Measurements from ENCODE around the gene CYB5RL.
"Not testable (repeated sequence)": the region's sequence is repeated elsewhere in the genome, so short reads cannot be mapped to it uniquely, and the experiment has no call there.

Gene CYB5RL

DNA sequence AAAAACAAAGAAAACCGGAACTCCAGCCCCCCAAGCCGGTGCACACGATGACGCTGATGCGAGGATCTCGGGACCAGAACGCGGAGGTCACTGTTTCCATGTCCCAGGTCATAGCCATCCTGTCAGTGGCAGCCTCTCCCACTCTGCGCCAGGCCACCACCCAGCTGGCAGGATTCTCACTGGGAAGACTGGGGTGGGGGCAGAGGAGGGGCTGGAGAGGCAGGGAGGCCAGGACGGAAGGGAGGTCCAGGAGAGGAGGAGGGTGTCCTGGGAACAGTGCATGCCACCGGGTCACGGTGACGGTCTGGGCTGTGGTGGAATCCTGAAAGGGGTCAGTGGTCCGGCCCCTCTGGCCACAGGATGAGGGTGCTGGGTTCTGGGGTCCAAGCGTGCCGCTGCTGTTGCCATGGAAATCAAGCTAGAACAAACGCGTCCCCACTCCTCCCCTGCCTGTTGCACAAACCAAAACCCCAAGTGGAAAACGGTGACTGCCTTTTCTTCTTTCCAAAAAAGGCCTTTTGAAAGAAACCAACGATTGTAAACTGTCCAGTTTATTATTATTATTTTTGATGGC lies 26.2 kb upstream of the CYB5RL start:
- no peak for DNase-seq (ENCODE audit: low spot score)

DNA sequence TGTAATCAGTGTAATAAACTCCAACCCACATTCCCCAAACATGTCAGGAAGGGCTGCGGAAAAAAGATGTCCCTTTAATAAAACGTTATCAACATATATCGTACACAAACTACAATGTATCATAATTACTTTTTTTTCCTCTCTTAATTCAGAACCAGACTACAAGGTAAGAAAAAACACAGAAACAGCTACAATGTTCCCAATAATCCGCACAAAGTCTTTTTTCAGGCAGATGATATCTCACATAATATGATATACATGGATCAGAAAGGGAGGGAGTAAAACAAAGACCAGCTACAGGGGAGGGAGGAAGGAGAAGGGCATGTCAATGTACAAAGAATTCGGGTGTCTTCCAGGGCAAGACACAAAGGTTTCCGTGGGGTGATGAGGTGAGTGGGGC lies 25.5 kb upstream of the CYB5RL start:
- no peak for DNase-seq (ENCODE audit: low spot score)

DNA sequence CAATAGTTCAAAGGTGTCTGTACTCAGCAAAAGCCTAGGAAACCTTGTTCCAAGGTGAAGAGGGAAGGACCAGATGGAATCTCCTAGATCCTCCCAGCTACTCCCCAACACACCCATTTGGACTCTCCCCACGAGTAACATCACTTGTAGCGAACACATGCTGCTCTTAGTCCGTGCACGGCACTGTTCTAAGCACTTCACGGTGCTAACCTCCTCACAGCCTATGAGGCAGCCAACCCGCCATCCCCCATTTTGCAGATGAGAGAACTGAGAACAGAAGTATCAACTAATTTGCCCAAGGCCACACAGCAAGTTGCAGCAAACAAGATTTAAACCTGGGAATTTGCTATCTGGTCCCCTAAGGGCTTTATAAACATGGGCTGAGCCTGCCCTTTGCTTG lies 24.4 kb upstream of the CYB5RL start:
- no peak for DNase-seq (ENCODE audit: low spot score)

DNA sequence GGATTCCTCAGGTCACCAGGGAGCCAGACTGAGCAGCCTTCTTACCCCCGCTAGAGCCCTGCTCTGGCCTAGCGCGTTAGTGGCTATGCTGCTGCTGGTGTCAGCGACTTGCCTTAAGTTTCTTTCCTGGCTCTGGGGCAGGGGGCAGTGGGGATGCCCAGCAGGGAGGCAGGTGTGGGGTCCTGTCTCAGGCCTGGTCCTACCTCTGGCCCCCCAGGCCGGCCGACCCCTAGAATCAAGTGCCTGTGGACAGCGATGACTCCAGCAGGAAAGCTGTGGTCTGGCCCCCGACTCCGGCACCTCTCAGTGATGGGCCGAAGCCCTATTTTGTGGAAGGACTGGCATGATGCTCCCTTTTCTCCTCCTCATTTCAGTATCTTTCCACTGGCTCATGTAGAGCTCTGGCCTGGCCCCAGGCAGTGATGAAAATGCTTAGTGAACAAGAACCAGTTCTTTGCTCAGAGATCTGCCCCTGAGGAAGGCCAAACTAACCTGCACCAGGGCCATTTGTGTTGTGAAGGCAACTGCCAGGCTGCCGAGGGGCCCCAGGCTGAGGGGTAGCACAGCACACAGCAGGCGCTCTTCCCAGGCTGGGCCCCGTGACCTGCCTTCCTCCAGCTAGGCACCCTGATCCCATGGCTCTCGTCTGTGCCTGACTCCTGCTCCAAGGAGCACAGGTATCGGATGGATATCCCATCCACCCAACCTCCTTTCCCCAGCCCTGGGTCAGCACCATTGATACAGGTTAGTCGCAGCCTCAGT lies 23.8 kb upstream of the CYB5RL start:
- DNase-seq (ENCODE audit: low spot score) = no peak

DNA sequence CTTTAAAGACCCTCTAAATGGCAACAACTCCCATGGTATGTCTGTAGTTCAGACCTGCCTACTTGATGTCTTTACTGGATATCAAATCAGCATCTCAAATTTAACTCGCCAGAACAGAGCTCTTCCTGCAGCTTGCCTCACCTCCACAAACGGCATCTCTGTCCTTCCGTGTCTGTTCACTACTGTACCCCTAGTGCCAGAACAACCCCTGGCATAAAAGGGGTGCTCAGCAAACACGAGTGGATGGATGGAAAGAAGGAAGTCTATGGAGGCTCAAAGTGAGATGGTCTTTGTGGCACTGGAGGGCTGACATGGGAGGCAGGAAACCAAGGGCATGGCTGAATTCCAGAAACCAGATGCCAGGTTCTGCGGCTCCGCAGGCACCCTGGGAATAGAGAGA lies 22.9 kb upstream of the CYB5RL start:
- no peak for DNase-seq (ENCODE audit: low spot score)

DNA sequence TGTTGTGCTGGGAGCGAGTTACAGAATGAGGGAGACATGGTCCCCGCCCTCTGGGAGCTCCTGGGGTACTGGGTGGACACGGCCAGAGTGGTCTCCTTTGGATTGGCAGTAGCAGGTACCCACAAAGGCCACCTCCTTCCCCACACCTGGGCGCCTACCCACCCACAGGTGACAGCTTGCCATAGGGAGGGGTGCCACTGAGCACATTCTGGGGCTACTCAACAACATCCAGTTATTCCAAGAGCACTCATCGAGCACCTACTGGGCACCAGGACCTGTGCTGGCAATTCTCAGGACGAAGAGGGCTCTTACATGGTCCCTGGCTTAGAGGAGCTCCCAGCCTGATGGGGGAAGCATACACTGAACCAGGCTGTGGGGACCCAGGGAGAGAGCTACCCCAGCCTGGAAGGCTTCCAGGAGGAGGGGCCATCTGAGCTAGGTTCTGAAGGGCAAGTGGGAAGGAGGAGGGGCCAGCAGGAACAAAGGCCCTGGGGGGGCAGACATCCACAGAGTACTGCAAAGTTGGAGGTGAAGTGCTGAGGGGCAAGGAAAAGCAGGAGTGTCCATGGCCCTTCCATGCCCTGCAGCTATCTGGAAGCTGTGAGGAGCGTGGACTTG lies 22.1 kb upstream of the CYB5RL start:
- no peak for DNase-seq (ENCODE audit: low spot score)

DNA sequence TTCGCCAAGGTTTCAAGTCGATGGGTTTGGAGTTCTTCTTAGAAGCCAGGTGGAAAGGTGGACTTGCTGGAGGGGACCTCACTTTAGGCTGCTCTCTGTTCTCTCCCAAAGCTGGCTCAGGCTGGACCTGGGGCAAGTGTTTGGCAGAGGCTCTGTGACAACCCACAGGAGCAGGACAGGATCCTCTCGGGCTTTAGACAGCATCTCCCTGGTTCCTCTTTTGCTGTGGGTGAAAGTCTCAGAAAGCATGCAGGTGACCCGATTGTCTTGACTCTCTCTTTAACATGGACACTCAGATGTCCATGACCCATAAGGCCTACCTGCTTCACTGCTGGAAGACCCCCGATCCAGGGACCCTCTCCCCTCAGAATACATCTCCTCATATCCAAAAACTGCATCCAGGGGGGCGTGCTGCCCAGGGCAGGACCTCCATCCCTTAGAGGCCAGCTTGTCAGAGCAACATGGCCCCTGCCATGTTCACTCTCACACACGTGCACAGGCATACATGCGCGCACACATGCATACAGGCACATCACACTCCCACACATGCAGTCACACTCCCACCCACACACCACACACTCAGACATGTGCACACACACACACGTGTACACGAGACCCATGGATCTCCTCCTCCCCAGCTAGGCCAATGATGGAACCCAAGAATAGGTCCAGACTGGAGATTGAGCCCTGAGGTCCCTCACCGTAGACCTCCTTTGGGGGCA lies 21.4 kb upstream of the CYB5RL start:
- DNase-seq (ENCODE audit: low spot score) = no peak

DNA sequence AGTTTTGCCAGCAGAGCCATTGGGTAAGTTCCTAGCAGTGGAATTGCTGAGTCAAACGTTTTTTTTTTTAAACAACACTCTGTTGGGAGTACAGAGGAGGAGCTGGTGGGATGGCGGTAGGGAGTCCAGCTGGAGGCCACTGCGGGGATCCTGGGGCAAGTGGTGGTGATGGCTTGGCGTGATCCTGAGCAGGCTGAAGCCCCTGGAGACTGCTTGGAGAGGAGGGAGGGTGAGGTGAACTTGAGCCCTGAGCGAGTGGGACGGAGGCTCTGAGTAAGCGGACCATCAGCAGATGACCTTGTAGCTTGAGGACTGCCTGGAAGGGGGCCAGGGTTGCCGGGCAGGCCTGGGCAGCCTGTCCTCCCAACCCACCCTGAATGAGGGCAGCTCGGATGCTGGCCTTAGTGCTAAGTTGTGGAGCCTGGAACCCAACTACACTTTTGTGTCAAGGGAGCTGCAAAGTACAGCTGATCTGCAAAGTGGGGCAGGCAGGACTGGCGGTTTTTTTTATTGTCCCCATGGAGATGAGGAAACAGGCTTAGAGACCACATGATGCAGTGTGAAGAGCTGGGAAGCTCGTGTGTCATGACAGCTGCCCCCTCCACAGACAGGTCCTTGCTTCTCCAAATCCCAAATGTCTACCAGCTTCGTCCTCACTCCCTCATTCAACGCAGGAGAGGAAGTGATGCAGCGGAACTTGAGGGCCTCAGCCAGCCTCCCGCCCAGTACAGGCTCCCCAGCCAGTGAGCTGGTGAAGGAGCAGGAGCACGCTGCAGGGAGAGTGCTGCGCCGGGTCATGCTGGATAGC lies 20.4 kb upstream of the CYB5RL start:
- peak; percentile 36 for DNase-seq (ENCODE audit: low spot score)

DNA sequence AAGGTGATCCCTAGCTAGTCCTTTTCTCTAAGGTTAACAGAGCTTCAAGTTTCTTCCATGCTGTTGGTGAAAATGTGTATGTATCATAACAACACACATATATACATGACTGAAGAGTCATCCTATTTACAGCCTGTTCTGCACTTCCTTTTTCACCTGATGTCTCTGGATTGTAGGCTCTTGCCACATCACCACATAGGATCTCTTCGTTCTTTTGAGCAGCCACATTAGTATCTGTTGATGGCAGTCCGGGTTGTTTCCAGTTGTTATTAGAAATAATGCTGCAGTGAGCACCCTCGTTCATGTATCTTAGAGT lies 19.8 kb upstream of the CYB5RL start:
- no peak for DNase-seq (ENCODE audit: low spot score)

DNA sequence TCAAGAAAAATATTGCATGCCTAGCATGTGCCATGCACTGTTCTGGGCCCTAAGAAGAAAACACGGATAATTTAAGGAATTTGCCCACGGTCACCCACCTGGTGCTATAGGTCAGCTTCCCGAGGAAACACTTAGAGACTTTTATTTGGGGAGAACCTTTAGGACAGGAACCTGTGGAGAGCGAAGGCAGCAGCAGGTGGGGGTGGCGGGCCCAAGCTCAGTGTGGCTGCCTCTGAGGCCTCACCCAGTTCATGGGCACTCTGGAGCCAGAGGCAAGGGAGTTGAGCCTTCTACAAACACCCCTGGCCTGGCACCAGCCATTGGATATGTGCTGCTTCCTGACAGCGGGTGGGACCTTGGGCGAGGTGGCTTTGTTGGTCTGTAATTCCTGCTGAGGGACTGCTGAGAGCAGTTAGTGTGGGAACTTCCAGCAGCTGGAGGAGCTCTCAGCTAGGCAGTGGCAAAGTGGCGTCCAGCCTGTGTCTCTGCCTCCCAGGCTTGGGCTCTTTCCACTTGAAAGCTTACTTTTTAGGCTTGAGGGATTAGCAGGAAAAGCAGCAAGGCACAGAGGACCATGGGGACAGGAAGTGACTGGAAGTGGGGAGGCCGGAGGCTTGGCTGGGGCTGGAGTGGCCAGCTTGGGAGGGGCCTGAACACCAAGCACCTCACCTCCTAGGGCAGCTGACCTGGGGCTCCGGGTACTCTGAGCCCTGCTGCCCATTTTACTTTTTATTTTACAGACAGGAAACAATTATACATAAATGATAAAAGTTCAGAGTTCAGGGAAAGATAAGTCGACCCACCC lies 19.3 kb upstream of the CYB5RL start:
- no peak for DNase-seq (ENCODE audit: low spot score)

DNA sequence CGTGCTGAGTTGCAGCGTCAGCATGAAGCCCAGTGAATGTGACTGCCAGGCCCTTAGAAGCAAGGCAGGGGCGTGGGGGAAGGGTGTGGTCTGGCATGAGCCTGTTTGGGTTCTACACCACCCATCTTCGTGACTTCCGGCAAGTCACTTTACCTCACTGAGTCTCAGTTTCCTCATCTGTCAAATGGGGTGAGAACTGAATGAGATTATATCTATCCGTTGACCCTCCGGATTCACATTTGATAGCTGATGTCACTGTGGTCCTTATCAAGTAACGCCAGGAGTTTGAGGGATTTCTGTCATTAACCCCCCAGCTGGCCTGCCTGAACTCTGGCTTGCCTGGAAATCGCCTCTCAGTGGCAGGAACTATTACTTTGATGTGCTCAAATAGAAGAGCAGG lies 15.7 kb upstream of the CYB5RL start:
- no peak for DNase-seq (ENCODE audit: low spot score)

DNA sequence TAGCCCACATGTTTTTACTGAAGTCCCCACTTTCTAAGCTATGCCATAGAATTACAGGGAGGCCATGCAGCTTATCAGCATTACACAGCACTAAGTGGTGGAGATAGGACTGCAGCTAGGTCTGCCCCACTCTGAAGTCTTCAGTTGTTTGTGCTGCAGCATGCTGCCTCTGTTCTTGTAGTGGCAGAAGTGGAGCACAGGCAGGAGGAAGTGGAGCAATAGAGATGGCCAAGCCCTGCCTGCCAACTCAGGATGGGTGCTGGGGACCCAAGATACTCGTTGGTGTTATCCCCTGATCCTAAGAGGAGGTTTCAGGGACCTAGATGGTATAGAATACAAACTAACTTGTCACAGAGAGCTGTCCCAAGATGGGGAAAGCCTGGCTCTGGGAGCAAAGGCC lies 13.0 kb upstream of the CYB5RL start:
- DNase-seq (ENCODE audit: low spot score) = no peak

DNA sequence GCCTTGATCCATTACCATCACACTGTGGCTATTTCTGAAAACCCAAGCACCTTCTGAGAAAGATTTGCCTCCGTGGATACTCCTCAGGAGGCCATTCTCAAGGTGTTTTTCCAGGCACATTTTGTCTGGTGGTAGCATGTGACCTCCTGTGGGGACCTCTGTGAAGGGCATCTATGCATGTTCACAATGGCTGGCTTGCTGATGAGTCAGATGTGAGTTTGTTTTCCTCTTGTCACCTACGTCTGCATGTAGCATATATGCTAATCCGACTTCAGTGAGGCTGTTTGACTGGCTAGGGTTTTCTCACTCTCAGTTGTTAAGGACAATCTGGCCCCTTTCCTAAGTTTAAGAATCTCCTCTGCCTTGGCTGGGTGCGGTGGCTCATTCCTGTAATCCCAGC lies 8.1 kb upstream of the CYB5RL start:
- DNase-seq (ENCODE audit: low spot score) = not testable (repeated sequence)

DNA sequence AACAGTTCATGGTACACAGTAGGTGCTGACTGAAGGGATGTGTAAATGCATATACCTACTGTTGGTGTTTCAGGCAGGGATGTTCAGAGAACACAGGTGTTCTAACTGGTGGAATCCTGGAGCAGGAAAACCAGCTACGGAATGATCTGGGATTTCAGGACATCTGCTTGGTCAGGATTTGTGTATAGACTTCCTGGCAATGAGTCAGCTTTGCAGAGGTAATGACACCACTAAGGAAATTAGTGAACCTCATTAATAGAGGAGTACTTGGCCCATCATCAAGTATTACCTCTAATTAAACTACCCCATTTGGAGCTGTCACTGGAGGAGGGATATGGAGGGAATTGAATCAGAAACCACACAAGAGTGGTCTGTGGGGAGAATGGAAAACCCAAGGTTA lies 7.5 kb upstream of the CYB5RL start:
- no peak for DNase-seq (ENCODE audit: low spot score)

DNA sequence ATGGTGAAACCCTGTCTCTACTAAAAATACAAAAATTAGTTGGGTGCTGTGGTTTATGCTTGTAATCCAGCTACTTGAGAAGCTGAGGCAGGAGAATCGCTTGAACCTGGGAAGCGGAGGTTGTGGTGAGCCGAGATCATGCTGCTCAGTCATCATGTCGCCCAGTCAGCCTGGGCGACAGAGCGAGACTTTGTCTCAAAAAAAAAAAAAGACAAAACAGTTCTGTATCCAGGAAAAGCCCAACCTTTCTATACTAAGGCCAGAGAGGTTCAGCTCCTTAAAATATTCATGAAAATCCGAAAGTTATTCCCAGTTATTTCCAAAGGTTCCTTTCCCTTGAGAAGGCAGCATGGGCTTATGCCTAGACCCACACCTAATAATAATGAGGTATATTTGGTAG lies 4.4 kb upstream of the CYB5RL start:
- DNase-seq (ENCODE audit: low spot score) = no peak

DNA sequence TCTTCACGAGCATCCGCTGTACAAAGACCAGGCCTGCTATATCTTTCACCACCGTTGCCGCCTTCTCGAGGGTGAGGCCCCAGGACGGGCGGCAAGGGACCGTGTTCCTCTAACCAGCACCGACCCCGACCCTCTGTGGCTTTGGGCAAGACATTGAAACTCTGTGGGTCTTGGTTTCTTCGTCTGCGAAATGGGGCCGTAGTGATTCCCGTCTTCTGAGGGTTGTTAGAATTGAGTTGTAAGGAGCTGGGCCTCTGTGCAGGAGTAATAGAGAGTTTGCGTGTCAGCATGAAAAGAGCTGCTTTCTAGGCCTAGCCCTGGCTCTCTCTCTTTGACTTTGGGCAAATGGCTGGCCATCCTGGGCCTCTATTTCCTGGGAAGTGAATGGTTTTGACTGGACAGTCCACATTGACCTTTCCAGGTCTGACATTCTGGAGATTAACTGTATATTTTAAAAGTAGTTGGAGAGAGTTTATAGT lies 728 bp upstream of the CYB5RL start:
- no peak for DNase-seq (ENCODE audit: low spot score)

DNA sequence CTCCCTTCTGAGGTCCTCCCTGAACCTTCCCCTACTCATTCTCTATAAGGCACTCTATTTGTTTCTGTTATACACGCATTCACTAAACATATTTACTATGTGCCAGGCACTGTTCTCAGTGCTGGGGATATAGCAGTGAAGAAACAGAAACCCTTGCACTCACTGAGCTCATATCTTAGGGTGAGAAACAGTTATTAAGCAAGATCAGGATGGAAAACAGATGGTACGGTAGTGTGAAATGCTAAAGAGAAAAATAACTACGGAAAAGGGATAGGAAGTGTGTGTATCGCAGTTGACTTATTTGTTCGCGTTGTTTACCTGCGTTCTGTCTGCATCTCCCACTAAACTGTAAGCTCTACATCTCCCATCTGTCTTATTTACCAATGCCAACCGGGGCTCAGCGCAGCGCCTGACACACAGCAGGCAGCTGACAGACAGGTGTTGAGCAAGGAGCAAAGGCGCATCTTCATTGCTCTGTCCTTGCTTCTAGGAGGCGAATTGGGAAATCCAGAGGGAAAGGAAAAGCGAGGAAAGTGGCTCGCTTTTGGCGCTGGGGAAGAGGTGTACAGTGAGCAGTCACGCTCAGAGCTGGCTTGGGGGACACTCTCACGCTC lies 572 bp downstream of the CYB5RL start:
- DNase-seq (ENCODE audit: low spot score) = no peak

DNA sequence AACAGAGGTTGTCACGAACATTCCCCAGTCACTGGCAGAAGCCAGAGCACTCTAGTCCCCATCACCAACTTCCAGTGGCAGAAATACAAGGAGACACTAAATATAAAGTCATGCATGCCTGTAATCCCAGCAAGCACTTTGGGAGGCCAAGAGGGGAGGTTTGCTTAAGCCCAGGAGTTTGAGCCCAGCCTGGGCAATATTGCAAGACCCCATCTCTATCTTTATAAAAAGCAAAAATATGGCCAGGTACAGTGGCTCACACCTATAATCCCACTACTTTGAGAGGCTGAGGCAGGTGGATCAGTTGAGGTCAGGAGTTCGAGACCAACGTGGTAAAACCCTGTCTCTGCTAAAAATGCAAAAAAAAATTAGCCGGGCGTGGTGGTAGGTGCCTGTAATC lies 6.4 kb downstream of the CYB5RL start:
- DNase-seq (ENCODE audit: low spot score) = no peak

DNA sequence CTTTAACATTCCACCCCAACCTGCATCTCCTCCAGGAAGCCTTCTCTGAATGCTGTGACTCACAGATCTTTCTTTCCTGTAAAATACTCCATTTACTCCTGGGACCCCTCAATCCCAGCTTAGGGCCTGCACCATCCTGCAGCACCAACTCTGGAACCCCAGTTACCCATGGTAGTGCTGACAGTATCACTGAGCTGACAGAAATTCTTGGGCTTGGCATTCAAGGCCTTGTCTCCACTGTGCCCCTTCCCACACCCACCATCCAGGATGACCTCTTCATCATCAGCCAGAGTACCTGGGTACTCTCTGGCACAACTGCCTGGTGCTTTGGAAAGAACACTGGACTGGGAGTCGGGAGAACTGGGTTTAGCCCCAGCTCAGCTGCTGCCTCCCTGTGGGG lies 8.3 kb downstream of the CYB5RL start:
- DNase-seq (ENCODE audit: low spot score) = no peak

DNA sequence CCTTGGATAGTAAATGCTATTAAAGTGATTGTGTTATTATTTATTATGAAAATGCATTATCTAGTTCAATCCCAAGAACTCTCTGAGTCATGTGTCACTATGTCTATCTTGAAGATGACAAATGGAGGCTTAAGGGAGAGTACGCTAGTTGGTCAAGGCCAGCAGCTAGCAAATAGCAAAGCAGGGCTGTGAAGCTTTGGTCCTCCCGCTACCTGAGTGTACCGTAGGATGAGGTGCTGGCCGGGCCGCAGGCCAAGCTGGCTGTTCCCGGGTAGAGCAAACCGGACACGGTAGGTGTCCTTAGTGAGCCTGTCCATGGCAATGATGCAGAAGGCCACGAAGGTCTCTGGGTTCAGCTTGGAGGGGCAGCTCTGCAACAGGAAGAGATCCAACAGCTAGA lies 9.3 kb downstream of the CYB5RL start:
- DNase-seq (ENCODE audit: low spot score) = no peak

DNA sequence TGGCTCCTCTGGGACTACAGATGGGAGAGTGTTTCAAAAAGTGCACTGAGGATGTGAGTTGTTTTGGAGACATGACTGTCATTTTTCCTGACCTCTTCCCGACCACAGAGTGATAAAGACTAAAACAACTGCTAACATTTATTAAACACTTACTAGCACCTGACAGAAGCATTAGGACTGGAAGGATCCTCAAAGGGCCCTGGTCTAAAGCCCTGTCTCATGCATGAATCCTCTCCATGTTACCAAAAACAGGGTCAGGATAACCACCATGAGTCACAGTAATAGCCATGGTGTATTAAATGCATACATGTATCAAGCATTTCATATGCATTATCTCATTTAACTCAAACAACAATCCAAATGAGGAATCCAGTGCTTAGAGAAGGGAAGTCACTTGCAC lies 11.5 kb downstream of the CYB5RL start:
- no peak for DNase-seq (ENCODE audit: low spot score)

Data from globus pallidus (tissue), 1 donor.